Colonic mucosa (tissue), 4 donors: ENCODE measurements around the gene TOP2B. TPM values are rescaled to one million over a fixed set of nuclear protein-coding genes. Genes with fewer than 3 reads are reported as not detected.

ENCODE experiments used
- DNase-seq: peaks from one replicate; pipeline ENCODE4 v3.0.0-alpha.2; 2020
- H3K27ac ChIP-seq: fragments of 200-600 bp; one replicate; pipeline ENCODE4 v1.8.0; 2021
- H3K27me3 ChIP-seq: fragments of 200-600 bp; one replicate; pipeline ENCODE4 v1.8.0; 2021
- H3K36me3 ChIP-seq: fragments of 200-600 bp; one replicate; pipeline ENCODE4 v1.8.0; 2021
- H3K4me1 ChIP-seq: fragments of 200-600 bp; one replicate; pipeline ENCODE4 v1.8.0; 2021; ENCODE audit warnings: mild to moderate bottlenecking
- H3K4me3 ChIP-seq: fragments of 200-600 bp; one replicate; pipeline ENCODE4 v1.8.0; 2021
- H3K9ac ChIP-seq, 2 donors: one replicate each; pipeline ENCODE4 v1.7.0; 2013; ENCODE audit warnings: control low read depth in 2 of 2, low read depth in 2 of 2, low read length in 2 of 2
- H3K9me3 ChIP-seq: fragments of 200-600 bp; one replicate; pipeline ENCODE4 v1.8.0; 2021
- CTCF ChIP-seq: fragments of 200-600 bp; IDR thresholded peaks from one replicate; pipeline ENCODE4 v1.8.0; 2022; ENCODE audit warnings: antibody characterized with exemption, mild to moderate bottlenecking
- intact Hi-C: fragments of 100-400 bp; cut with DNase I; formaldehyde crosslinking; loops from one replicate; pipeline ENCODE4 v1.14.1; 2022
- total RNA-seq, 2 donors: library from RNA; stranded (reverse); fragmentation: NEBNext Ultra II Directional in 1 of 2; extraction: Animal tissue kit (Norgen Biotek cat#: 25700) in 1 of 2; gene quantifications; one replicate each; pipeline ENCODE4 v1.2.1, GENCODE V29; 2021
- donor health status: healthy.
- donor health status: DM: no; HTN: no; CAD: no.
- donor health status: DM: no; HTN: no; CAD: no.

The TOP2B gene
- total RNA-seq, 2 donors from 2014 or later: 105 TPM

DNA sequence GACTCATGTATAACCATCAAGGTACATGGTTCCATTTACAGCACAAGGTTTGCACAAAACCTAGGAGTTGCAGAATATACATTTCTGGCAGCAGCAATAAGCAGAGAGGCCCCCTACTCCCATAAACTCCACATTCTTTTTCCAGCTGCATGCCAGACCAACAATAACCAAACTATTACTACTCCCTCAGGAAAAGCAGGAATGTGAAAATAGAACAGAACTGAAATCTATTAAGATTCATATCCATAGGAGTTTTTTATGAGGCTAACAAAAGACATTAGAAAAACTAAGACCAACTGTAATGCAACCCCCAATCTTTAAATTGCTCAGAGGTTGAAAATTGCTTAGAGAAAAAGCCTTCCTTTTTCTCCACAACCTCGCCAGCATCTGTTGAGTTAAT is 27.6 kb upstream of the TOP2B start:
- DNase-seq: no peak
- Histone ChIP-seq H3K27ac (no peak overlapping the region), H3K27me3 (no peaks in the 10 kb centered on the region), H3K4me1 (no peaks in the 10 kb centered on the region), H3K4me3 (no peak overlapping the region), H3K9ac (no peak overlapping the region), H3K36me3 (no peaks in the 10 kb centered on the region), H3K9me3 (no peaks in the 10 kb centered on the region)
- TF ChIP-seq CTCF: no peak
- intact Hi-C loops: no loop called here

GRCh38 chr3:25690768-25691533 is 26.2 kb upstream of the TOP2B start:
- Histone ChIP-seq H3K27me3 (no peaks in the 10 kb centered on the region), H3K9ac (no peak overlapping the region), H3K27ac (no peak overlapping the region), H3K4me3 (no peak overlapping the region), H3K4me1 (no peaks in the 10 kb centered on the region), H3K9me3 (no peaks in the 10 kb centered on the region), H3K36me3 (no peaks in the 10 kb centered on the region)
- DNase-seq: no peak
- intact Hi-C loops: no loop called here
- TF ChIP-seq CTCF: no peak

- Histone ChIP-seq H3K9ac (no peak overlapping the region), H3K27me3 (no peaks in the 10 kb centered on the region), H3K36me3 (no peaks in the 10 kb centered on the region), H3K4me3 (no peak overlapping the region), H3K4me1 (no peaks in the 10 kb centered on the region), H3K9me3 (no peaks in the 10 kb centered on the region), H3K27ac (no peak overlapping the region)
- no peak for TF ChIP-seq CTCF
- intact Hi-C loops: no loop called here
- no peak for DNase-seq
Measured at GRCh38 chr3:25689226-25689625, 24.5 kb upstream of the TOP2B start.

DNA sequence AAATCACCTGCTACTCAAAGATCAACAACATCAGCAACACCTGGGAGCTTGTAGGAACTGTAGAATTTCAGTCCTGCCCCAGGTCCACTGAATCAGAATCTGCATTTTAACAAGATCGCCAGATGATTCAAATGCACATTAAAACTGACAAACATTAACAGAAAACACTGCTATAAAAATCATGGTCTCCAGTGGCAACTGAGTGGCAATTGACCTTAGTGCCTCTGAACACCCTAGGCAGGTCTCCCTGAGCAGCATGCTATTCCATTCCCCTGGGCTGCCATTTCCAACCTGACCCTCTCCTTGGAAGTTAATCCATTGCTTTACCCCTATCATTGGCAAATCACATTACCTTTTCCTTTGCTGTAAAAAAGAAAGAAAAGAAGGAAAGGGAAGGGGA is 23.0 kb upstream of the TOP2B start:
- no peaks in the 10 kb centered on the region for H3K27me3 ChIP-seq
- H3K4me1 ChIP-seq: no peaks in the 10 kb centered on the region
- H3K9me3 ChIP-seq: no peaks in the 10 kb centered on the region
- no peak overlapping the region for H3K4me3 ChIP-seq
- no peaks in the 10 kb centered on the region for H3K36me3 ChIP-seq
- no peak for TF ChIP-seq CTCF
- DNase-seq: no peak
- H3K27ac ChIP-seq: no peak overlapping the region
- no peak overlapping the region for H3K9ac ChIP-seq
- intact Hi-C loops: no loop called here

- Histone ChIP-seq H3K4me1 (no peaks in the 10 kb centered on the region), H3K27ac (no peak overlapping the region), H3K9me3 (no peaks in the 10 kb centered on the region), H3K4me3 (no peak overlapping the region), H3K36me3 (no peaks in the 10 kb centered on the region), H3K27me3 (no peaks in the 10 kb centered on the region), H3K9ac (no peak overlapping the region)
- no peak for DNase-seq
- no peak for TF ChIP-seq CTCF
- intact Hi-C loops: no loop called here
Measured at GRCh38 chr3:25686766-25687165, 22.1 kb upstream of the TOP2B start.
